OCI-LY1 (cell line): ENCODE data around the gene ZNF804A.

ENCODE experiments used
- CTCF ChIP-seq: fragments of 200-600 bp; sonication (generic), shearing (Covaris generic); IDR thresholded peaks from 2 replicates; pipeline ENCODE4 v1.5.1; 2017; ENCODE audit warnings: mild to moderate bottlenecking, antibody characterized with exemption, low read length, moderate library complexity, mixed read lengths
- EZH2 ChIP-seq: fragments of 200-600 bp; sonication (generic), shearing (Covaris generic); IDR thresholded peaks from 2 replicates; pipeline ENCODE4 v1.8.0; 2017; ENCODE audit warnings: borderline replicate concordance, mixed run types, mild to moderate bottlenecking, antibody characterized with exemption, low read length, moderate library complexity, mixed read lengths

DNA sequence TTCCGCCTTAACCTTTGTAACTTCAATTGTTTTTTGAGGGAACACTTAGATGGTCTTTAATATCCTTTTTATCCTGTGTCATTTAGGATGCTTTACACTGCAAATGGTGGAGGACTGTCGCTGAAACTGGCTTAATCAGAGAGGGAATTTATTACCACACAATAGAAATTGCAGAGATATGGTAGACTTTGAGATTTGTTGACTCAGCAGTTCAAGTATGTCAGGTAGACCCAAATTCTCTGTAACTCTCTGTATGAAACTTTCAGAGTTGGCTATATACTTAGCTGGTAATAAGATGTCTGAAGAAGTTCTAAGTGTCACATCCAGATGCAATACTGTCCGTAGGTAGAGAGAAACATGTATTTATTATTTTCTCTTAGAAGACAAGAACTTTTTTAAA lies 100.1 kb downstream of the ZNF804A start:
- TF ChIP-seq CTCF, result no peak
- no peak for TF ChIP-seq EZH2
